IPS DF 4.7 (cell line): ENCODE data around the gene ZNF639.
"Not testable (repeated sequence)": the region's sequence is repeated elsewhere in the genome, so short reads cannot be mapped to it uniquely, and the experiment has no call there.

Experiments
- DNase-seq: peaks from one replicate; pipeline ENCODE4 v3.0.0-alpha.2; 2013; ENCODE audit warnings: low spot score; ENCODE audit errors: extremely low read depth

Gene ZNF639, protein sequence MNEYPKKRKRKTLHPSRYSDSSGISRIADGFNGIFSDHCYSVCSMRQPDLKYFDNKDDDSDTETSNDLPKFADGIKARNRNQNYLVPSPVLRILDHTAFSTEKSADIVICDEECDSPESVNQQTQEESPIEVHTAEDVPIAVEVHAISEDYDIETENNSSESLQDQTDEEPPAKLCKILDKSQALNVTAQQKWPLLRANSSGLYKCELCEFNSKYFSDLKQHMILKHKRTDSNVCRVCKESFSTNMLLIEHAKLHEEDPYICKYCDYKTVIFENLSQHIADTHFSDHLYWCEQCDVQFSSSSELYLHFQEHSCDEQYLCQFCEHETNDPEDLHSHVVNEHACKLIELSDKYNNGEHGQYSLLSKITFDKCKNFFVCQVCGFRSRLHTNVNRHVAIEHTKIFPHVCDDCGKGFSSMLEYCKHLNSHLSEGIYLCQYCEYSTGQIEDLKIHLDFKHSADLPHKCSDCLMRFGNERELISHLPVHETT

DNA sequence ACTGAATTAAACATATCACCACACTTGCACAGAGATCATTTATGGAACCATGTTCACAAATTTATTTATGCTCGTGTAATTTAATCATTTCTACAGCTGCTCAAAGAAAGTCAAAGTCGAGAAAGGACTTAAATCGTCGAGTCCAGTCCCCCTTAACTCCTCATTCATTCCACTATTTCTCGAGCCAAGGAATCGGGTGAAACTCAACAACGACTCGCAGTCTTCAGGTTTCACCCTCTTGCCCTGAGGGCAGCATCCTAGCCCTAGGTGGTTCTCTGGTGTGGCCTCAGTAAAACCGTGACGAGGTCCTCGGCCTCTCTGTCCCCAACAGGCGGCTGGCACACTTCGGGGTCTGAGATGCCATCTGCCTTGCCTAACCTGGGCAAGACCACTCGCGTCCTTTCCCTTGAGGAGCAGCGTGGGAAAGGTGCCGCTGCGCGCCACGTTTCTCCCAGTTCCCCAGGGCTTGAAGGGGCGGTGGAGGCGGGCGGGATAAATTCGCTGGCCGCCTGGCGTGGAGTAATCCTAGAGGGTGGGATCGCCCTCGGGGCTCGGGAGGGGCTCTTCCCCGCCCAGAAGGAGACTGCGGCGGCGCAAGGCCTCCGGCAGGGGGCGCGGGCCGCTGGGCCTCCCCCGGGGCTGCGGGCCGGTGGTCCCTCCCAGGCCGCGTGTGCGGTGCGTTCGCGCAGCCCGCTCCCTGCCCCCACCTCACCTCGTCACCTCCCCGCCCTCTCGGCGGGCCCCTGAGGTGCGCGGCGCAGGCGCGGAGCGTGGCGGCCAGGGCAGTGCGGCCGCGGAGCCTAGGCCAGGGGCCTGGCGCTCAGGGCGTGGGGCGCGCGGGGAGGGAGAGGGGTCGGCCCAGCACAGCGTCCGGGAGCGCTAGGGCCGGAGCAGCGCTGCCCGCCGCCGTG is at the start of gene ZNF639:
ZNF639 (plus strand) TSS at position 746 of the 911 bp plus-strand sequence. CDS start 5,263 bp downstream, outside the sequence.
- DNase-seq: no peak

DNA sequence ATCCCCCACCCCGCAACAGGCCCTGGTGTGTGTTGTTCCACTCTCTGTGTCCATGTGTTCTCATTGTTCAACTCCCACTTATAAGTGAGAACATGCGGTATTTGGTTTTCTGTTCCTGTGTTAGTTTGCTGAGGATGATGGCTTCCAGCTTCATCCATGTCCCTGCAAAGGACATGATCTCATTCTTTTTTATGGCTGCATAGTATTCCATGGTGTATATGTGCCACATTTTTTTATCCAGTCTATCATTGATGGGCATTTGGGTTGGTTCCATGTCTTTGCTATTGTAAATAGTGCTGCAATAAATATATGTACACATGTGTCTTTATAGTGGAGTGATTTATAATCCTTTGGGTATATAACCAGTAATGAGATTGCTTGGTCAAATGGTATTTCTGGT is 48.4 kb upstream of the ZNF639 start:
- DNase-seq: not testable (repeated sequence)

DNA sequence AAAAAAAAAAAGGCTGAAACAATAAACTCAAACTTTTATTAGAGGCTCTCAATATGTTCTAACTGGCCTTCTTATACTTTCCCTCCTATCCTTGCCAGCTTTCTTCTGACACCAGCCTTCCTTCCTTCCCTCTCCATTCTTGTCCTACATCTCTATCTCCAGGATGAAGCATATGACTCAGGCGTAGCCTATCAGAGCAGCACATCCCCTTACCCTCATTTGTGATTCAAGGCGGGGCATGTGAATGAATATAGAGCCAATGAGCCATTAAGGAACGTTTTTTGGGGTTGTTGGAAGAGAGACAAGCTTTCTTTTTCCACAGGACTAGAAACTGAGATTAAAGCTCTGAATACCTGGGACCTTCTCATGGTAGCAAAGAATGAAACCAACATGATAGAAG is 46.8 kb upstream of the ZNF639 start:
- no peak for DNase-seq

DNA sequence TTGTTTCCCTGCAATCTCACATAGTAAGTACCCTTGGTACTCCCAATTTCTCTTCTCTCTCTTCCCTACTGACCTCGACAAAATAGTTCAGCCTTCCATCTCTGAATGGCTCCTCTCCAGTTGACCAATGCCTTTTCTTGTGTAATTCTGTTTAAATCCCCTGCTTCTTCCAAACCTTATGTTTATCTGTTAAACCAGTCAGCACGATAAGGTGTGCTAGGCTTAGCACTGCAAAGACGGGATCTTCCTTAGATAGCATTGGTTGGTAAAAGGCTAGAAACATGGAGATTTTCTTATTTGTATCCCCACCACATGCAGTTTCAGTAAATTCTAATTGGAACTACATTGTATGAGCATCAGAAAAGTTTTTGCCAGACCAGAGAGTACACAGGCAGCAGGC is 46.1 kb upstream of the ZNF639 start:
- no peak for DNase-seq

DNA sequence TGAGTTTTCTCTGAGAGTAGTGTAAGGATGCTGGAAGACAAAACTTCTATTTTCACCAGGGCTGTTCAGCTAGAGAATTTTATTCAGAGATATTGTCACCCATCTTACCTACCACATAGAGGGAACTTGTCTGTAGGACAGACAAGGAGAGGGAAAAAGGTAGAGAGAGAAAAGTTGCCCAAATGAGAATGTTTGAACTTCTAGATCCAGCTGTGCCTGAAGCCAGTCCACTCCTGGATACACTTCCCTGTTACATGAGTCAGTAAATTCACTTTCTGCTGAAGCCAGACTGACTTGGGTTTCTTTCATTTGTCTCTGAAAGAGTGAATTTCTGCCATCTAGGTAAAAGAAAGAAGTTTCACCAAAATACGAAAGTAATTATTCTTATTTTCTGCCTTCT is 44.7 kb upstream of the ZNF639 start:
- no peak for DNase-seq

DNA sequence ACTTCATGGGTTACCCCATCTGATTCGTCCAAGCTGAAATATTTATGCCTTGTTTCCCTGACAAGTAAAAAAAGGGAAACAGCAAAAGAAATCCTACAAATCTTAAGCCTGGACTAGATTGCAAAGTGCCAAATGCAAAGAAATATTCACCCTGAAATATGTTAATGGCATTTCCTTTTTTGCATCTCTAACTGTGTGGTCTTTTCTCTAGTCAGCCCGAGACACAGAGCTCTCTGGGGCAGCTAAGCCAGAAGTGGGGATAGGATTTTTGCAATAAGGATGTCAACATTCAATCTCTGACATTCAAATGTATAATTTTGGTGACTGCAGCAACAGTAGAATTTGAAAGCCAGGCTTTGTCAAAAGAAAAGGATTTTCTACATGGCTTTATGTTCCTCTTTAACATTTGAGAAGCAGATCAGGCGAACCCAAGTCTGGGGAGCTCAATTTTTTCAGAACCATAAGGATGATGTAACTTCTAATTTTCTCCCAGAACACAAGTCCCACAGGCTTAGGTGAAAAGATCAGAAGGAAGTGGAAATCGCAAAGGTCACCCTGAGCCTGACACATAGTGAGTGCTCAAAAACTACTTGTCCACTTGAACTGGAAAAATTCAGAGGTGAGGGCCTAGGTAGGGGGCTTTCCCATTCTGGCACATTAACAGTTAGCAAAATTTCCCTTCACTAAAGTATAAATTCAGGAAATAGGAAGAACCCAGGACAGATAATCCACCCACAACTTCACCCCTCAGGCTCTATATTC is 43.7 kb upstream of the ZNF639 start:
- no peak for DNase-seq

DNA sequence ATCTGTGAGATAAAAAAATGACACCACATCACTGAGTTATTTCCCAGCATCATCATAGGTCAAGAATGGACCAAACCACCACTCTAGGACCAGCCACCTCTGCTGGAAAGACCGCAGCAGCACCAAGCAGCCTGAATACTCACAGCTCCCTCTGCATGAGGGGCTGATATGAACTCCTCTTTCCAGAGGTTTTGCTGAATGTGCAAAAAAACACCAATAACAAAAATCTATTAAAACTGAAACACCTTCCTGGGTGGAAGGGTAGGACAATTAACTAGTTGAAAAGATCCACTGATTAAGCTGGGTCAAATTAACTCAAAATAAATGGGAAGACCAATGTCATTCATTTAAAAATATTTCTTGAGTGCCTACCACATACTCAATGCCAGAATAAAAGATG is 43.0 kb upstream of the ZNF639 start:
- no peak for DNase-seq

DNA sequence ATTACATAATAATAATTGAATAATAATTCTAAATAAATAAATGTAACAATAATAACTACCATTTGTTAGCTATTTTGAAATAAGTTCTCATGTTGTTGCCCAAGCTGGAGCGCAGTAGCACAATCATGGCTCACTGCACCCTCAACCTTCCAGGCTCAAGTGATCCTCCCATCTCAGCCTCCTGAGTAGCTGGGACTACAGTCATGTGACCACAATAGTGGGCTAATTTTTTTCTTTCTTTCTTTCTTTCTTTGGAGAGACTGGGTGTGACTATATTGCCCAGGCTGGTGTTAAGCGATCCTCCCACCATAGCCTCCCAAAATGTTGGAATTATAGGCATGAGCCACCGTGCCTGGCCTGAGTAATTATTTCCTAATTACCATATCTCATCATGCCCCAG is 41.0 kb upstream of the ZNF639 start:
- no peak for DNase-seq

DNA sequence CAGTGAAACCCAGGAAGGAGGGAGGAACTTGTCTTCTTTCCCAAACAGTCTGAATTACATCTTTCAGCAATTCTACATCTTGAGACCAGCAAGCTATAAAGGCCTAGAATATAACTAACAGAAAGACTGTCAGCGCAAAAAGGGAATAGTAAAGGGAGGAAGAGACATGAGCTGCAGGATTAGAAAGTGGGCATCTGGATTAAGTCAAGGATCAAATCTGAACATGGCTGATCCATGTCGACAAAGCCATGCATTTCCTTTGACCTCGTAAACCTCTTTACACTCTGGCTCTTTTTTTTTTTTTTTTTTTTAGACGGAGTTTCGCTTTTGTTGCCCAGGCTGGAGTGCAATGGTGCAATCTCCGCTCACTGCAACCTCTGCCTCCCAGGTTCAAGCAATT is 36.5 kb upstream of the ZNF639 start:
- DNase-seq: no peak

DNA sequence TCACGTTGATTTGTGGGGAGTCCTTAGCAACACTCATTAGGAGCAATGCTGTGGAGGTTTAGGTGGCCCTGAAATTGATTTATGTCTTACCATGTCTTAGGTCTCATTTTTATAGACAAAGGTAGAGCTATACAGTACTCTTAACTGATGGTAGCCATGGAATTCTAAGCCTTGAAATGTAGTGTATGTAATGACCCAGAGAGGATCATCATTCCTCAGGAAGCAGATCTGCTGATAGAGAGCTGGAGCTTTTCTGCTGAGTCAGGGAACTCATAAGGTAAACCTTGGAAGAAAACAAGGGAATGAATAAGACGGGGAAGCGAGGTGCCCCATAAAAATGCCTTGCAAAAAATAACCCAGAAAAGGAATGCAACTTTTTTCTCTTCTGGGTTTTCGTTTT is 34.0 kb upstream of the ZNF639 start:
- no peak for DNase-seq

DNA sequence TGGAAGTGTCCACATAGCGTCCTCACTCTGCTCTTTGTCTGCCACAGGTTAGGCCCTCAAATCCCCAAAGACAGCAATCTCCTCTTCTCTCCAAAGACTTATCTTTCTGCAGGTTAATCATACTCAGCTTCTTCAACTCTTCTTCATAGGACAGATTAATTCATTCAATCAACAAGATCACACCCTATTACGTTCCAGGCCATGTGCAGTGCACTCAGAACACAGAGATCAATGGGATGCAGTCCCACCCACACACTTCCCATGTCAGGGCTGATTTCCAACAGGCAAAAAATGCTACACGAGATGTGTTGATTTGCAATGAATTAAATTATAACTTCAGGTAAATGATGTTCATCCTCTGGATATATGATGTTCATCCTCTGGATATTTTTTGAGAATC is 33.5 kb upstream of the ZNF639 start:
- DNase-seq: no peak

DNA sequence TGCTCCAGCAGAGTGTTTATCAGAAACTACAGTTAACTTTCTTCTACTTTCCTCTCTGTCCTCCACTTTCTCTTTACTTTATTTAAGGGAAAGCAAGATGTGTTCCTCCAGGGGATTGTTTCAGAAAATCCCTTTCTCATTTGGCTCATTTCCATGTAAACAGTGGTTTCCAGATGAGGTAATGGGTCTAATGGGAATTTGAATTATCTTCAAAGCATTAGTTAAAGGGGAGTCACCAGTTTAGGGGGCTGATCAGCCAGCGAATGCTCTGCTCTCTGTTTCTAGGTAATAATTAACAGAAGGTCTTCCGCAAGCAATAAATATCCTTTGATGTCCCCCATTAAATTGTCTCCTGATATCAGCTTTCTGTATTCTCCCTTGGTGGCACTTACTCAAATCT is 30.4 kb upstream of the ZNF639 start:
- DNase-seq: no peak

DNA sequence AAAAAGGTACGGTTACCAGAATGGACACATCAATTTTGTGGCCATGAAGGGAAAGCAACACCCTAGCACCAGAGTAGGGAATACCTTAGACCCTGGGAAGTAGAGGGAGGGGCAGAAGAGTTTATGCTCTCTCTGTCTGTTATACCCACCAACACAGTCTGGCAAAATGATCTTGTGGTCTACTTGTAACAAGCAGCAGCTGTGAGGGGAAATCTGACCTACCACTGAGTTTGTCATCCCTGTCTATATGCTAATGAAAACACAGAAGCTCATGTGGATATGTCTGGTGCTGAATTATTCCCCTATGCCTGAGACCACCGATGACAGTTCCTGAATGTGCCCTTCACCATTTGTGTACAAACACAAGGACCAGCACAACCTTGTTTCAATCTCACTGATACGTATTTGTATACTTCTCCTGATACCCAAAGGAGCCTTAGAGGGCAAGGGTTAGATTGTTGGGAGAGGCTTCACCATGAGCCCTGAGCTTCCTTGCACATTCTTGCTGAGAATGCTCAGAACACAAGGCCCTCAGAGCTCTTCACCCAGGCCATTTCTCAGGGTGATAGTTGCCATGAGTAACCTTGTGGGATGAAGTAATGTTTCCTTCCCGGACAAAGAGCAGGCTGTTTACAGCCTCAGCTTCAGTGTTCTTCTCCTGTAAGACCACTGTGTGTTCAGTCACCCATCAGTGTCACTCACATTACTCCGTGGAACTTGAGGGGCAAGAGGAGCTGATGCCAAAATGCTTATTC is 24.7 kb upstream of the ZNF639 start:
- no peak for DNase-seq

DNA sequence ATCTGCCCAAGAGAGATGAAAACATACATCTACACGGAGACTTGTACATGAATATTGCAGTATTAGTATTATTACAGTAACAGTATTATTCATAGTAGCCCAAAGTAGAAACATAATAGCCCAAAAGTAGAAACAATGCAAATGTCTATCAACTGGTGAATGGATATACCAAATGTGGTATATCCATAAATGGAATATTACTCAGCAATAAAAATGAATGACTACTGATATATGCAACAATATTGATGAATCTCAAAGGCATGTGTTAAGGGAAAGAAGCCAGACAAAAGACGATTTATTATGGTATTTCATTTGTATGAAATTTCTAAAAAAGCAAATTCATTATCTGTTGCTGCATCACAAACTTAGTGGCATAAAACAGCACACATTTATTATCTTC is 23.5 kb upstream of the ZNF639 start:
- DNase-seq: no peak

DNA sequence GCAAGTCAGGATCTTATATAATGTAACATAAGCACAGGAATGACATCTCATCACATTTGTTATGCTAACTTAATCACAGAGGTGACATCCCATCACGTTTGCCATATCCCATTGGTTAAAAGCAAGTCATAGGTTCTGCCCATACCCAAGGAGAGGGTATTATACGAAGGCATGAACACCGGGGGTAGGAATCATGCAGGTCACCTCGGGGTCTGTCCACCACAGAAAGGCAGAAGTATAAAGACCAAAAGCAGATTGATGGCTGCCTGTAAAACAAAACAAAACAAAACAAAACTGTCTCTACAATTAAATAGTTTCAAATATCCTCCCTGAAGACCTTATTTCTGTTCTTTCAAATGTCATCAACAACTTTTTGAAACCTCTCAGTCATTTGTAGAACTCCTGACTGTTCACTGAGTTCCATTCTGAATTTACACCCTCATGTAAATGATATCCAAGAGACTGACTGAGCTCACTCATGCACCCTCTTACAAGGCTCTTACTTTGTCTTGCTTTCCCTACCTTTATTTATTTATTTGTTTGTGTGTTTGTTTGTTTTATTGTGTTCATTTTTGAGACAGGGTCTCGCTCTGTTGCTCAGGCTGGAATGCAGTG is 22.7 kb upstream of the ZNF639 start:
- no peak for DNase-seq

DNA sequence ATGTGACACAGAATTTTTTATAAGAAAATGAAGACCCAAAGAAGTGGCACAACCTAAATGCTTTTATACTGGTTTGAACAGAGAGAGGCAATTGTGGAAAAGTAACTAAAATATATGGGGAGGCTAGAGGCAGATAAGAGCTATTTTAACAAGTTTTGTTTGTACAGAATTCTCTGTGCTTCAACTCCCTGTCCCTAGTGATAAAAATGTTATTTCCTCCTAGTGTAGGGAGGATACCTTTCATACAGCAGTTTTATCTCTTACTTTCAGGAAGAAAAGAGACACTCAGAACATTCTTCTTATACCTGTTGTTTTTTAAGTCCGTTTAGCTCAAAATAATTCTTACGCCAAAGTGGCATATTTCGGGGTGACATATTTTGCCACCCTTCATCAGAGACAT is 21.2 kb upstream of the ZNF639 start:
- no peak for DNase-seq

DNA sequence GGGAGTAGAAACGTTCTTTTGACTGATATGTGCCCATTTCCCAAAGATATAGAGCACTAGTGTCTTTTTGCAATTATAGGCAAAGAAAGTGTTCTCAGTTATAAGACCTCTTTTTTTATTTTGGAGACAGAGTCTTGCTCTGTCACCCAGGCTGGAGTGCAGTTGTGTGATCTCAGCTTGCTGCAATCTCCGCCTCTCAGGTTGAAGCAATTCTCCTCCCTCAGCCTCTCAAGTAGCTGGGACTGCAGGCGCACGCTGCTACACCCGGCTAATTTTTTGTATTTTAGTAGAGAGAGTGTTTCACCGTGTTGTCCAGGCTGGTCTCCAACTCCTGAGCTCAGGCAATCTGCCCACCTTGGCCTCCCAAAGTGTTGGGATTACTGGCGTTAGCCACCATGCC is 20.7 kb upstream of the ZNF639 start:
- DNase-seq: no peak

DNA sequence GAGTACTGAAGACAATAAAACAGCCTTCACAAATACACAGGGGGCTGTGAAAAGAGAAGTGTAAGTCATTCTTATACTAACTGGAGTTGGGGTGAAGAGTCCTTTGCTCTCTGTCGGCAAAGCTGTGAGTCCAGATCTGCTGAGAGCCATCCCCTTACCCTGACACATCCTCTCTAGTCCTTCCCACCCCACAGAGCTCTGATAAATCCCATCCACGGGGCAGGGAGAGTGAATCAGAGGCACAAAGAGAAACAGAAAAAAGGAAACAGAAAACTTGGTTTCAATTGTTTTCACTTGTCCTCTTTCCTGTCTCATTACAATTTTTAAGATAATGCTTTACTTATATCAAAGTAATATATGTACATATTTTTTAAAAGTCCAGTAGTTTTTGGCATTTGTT is 18.2 kb upstream of the ZNF639 start:
- no peak for DNase-seq

DNA sequence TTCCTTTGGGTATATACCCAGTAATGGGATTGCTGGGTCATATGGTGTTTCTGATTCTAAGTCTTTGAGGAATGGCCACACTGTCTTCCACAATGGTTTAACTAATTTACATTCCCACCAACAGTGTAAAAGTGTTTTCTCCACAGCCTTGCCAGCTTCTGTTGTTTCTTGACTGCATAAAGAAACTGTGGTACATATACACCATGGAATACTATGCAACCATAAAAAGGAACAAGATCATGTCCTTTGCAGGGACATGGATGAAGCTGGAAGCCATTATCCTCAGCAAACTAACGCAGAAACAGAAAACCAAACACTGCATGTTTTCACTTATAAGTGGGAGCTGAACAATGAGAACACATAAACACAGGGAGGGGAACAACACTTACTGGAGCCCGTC is 15.5 kb upstream of the ZNF639 start:
- not testable (repeated sequence) for DNase-seq

DNA sequence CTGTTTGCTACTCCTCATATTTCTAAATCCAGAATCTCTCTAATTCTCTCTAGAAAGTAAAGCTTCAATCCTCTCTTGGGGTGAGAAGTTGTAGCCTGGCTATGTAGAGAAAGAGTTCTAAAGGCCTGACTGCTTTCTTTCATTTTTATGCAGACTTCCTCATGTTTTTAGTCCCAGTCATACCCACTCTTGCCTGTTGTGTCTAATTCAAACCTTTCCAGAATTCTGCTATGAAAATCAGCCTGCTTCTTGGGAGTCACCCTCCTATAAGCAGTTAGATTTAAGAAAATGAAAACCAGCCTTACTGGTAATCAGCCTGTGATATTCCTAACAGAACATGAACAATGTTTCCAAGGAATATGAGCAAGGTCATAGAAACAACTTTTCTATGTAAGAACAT is 14.8 kb upstream of the ZNF639 start:
- no peak for DNase-seq
